GM19324 (cell line): ENCODE measurements around the gene C20orf204.

ENCODE experiments used
- ATAC-seq: cut with Tn5 transposase; IDR thresholded peaks from one replicate; pipeline ENCODE4 v1.9.1; 2021; ENCODE audit warnings: mild to moderate bottlenecking, moderate library complexity; ENCODE audit not compliant: unreplicated experiment, low FRiP score

The C20orf204 gene

GRCh38 chr20:64041040-64041780, 5.2 kb downstream of the C20orf204 start:
- no peak for ATAC-seq

- no peak for ATAC-seq
Observed at GRCh38 chr20:64041781-64042053, 5.7 kb downstream of the C20orf204 start.

DNA sequence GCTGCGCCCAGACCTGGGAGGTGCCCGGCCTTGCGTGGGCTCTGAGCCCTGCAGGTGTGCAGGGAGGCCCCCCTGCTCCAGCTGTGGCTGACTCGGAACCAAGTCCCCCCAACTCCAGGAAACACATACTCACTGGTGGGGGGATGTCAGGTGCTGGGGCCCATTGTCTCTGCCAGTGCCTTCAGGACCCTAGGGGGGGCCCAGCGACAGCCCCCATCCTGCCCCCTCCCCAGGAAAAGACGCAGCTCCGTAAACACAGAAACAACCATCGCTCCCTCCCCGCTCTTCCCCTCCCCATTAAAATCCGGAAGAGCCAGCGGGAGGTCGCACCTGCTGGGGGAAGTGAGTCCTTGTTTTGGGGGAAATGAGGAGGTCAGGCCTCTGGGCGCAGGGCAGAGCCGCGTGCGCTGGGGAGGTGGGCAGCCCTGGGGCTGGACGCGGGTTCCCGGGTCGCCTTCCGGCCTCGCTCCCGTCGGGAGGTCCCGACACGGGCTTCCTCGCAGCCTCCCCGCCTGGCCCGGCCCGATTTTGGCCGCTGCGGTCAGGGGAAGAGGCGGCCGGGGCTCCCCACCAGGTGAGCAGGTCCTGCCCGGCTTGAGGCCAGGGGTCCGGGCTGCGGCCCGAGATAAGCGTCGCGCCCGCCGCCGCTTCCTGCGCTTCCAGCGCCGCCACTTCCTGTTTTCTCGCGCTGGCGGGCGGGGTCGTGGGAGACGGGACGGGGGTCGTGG, 6.2 kb downstream of the C20orf204 start:
- ATAC-seq, result no peak

GRCh38 chr20:64043768-64044167, 7.8 kb downstream of the C20orf204 start:
- no peak for ATAC-seq

- no peak for ATAC-seq
Observed at GRCh38 chr20:64044484-64045247, 8.7 kb downstream of the C20orf204 start.

DNA sequence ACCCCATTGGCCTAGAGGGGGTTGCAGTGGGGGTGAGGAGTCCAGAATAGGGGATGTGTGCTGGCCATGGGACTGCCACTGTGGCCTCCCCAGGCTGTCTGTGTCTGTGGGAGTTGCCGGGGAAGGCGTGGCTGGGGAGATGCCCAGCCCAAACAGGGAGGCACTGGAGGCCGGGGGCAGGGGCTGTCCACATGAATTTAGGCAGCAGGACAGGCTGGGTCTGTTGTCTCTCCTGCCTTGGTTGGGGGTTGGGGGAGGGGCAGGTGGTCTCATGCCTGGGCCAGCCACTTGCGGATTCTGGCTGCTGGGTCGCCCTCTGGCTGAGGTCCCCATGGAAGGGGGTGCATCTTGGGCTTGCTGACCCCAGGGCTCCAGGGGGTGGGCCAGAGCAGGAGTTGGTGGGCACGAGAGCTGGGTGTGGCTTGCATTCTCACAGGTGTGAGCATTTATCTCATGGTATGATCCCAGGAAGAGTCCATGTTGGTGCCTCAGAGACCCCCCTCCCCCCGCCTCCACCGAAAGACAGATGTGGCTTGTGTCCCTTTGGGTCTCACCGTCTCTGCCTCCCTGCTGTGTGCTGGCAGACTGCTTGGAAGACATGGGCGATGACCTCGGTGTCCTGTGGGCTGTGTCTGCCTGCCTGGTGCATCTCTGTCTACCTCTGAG, 9.5 kb downstream of the C20orf204 start:
- ATAC-seq, result no peak

DNA sequence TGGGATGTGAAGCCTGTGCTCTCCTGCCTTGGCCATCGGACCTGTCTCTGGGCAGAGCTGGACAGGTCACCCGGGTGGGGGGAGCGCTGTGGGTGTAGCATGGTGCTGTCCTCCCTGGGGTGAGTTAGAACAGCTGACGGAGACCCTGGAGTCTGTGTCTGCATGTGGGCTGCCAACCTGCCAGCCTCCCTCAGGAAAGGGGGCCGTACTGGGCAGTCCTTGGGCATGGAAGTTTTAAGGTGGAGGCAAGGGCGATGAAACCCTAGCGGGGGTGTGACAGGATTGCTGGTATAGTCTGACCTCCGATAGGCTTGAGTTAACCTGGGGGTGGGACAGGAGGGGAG, 11.0 kb downstream of the C20orf204 start:
- ATAC-seq, result no peak

DNA sequence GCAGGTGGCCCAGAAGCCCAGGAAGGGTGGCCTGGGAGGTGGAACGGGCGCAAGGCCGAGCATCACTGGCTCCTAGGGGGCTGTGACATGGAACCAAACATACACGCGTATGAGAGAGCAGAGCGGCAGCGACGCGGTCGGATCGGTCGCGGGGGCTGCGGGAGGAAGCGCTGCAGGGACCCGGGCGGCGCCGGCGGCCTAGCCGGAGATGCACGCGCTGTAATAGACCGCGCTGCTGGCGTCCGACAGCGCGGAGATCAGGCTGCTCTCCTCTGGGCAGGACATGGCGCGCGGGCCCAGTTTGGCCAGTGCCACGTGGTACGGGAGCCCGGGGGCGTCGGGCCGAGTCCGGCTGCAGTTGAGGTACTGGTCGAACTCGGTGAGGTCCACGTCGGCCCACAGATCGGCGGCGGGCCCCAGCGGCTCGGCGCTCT, 12.0 kb downstream of the C20orf204 start:
- no peak for ATAC-seq

DNA sequence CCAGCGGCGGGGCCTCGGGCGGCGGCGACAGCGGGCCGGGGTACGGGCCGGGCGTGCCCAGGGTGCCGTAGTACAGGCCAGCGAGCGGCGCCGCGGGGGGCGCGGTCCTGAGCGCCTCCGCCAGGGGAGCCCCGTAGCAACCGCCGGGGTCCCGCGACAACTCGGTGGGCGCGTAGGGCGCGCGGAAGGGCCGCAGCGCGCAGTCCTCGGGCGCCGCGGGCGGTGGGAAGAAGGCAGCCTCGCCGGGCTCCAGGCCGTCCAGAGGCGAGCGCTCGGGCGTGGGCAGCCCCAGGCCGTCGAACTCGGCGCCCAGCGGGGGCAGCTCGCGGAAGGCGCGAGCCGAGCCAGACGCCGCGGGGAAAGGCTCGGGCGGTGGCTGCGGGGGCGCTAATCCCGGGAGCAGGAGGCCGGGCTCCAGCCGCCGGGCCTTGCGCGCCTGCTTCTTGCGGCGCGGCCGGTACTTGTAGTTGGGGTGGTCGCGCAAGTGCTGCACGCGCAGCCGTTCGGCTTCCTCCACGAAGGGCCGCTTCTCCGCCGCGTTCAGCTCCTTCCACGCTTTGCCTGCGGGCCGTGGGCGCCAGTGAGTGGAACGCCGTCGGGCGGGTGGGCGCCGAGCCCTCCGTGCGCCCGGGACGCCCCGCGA, 12.5 kb downstream of the C20orf204 start:
- ATAC-seq, result no peak

- ATAC-seq, result no peak
Observed at GRCh38 chr20:64049060-64049877, 13.3 kb downstream of the C20orf204 start, which contains the start of gene SOX18. SOX18 (minus strand) TSS chr20:64049639; CDS start chr20:64049516, 123 bp downstream.

- ATAC-seq, result no peak
Observed at GRCh38 chr20:64049878-64050260, 13.9 kb downstream of the C20orf204 start.

- ATAC-seq, result no peak
Observed at GRCh38 chr20:64050261-64051032, 14.5 kb downstream of the C20orf204 start.

DNA sequence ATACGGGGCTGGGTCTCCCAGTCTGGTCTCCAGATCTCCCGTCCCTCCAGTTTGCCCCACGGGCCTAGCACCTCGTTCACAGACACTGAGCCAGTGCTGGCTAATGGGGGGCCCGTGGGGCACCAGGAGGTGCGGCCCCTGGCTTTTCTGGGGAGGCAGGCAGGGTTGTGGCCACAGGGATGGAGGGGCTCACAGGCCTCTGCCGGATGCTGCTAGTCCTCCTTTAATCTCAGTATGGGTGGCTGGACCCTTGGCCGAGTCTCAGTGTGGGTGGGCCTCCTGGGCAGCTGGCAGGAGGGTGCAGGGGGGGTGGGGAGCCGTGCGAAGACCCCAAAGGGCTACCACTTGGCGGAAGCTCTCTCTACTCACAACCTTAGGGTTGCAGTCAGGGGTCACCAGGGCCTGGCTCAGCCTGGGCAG, 15.1 kb downstream of the C20orf204 start:
- ATAC-seq, result no peak

GRCh38 chr20:64051561-64052325, 15.8 kb downstream of the C20orf204 start:
- ATAC-seq, result no peak

DNA sequence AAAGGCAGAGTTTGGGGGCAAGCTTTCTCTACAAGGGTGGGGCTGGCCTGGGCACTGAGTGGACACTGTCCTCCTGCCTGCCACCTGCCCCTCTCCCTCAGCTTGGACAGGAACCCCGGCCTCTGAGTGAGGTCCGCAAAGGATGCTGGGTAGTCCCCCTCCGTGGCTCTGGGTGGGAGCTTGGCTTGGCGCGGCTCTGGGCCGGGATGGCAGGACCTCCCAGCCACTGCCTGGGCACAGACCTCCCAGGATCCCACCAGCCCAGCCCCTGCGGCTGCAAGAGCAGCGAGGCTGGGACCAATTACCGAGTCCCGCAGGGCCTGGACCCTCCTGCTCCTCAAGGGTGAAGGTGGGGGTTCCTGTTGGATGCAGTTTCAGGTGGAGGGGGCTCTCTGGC, 16.3 kb downstream of the C20orf204 start:
- ATAC-seq, result no peak

DNA sequence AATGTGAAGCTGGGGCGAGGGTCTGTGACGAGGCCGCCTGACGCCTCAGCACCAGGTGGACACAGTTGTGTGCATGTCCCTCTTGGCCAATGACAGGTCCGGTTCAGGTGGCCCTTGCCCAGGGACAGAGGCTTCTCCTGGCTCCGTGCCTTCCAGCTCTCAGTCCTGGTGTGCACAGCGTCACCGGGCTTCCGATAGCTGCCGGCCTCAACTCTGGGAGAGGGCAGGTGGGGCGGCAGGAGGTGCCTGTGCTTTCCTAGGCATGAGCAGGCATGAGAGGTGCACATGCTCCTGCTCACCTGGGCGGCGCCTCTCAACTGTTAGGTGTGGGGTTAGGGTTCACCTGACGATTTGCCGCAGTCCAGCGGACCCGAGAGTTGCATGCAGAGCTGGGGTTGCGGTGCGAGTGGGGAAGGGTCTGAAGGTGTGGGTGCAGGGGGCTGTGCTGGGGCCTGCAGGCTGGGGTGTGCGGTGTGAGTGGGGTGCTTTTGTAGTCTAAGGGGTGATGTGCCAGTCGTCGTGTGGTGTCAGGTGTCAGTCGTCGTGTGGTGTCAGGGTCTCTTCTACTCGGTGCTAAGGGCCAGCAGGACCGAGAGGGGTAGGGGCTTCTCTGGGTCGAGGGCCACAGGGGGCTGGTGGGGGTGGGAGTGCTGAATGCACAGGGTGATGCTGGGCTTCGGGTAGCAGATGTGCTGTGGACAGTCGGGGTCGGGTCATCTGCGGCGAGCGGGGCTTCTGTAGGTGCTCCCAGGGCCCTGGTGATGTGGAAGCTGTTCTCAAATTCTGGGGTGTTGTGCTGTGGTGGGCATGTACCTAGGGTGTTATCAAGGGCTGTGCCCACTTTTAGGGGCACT, 17.2 kb downstream of the C20orf204 start:
- ATAC-seq, result no peak
